Fibroblast of pulmonary artery (primary cell): ENCODE results near the gene CCDC86.

Source experiments
- DNase-seq: peaks from one replicate; pipeline ENCODE4 v3.0.0-alpha.2; 2010; ENCODE audit warnings: low read depth
- H3K4me3 ChIP-seq: replicated peaks from 2 replicates; pipeline ENCODE4 v1.5.1; 2011; ENCODE audit warnings: low read depth, mild to moderate bottlenecking, control low read depth, low read length, moderate library complexity
- TF ChIP-seq, protein P1 (sequence below): IDR thresholded peaks from 2 replicates; pipeline ENCODE4 v1.5.1; 2011; ENCODE audit warnings: mild to moderate bottlenecking, control low read depth, low read length, inconsistent platforms; ENCODE audit errors: missing control alignments

CCDC86 gene

DNA sequence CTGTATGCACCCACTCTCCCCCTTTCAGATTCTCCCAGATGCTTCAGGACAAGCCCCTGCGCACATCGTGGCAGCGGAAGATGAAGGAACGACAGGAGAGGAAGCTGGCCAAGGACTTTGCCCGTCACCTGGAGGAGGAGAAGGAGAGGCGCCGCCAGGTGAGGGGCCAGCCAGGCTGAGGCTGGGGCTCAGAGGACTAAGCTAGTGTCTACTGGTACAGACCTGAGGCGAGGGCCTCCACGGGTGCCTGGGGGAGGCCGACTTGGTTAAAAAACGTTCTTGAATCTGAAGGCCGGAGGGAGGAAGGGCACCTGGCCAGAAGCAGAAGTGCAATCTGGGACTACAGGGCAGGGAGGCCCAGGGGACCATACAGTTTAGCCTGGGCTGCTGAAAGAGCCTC is 6.0 kb downstream of the CCDC86 start:
- TF ChIP-seq, protein P1, sequence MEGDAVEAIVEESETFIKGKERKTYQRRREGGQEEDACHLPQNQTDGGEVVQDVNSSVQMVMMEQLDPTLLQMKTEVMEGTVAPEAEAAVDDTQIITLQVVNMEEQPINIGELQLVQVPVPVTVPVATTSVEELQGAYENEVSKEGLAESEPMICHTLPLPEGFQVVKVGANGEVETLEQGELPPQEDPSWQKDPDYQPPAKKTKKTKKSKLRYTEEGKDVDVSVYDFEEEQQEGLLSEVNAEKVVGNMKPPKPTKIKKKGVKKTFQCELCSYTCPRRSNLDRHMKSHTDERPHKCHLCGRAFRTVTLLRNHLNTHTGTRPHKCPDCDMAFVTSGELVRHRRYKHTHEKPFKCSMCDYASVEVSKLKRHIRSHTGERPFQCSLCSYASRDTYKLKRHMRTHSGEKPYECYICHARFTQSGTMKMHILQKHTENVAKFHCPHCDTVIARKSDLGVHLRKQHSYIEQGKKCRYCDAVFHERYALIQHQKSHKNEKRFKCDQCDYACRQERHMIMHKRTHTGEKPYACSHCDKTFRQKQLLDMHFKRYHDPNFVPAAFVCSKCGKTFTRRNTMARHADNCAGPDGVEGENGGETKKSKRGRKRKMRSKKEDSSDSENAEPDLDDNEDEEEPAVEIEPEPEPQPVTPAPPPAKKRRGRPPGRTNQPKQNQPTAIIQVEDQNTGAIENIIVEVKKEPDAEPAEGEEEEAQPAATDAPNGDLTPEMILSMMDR: no peak
- DNase-seq: no peak
- no peak overlapping the region for H3K4me3 ChIP-seq

DNA sequence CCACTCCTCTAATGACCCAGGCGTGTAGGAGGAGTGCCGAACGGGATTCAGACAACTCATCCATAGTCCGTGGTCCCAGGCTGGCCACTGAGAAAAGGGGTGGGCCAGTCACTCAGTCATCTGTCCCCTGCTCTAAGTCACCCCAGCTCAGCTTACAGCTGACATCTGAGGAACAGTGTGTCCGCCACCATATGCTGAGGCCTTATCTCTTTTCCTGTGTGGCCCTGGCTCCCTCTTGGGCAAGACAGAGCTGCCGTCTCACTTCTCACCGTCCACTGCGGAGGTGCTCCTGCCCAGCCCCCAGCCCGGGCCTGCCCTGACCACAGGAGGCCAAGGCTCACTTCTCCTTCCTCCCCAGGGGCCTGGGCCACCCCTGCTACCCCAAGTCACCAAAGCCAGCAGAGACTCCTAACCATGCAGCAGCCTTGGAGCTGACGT is 6.8 kb downstream of the CCDC86 start:
- no peak overlapping the region for H3K4me3 ChIP-seq
- DNase-seq: no peak
- TF ChIP-seq, protein P1: no peak

DNA sequence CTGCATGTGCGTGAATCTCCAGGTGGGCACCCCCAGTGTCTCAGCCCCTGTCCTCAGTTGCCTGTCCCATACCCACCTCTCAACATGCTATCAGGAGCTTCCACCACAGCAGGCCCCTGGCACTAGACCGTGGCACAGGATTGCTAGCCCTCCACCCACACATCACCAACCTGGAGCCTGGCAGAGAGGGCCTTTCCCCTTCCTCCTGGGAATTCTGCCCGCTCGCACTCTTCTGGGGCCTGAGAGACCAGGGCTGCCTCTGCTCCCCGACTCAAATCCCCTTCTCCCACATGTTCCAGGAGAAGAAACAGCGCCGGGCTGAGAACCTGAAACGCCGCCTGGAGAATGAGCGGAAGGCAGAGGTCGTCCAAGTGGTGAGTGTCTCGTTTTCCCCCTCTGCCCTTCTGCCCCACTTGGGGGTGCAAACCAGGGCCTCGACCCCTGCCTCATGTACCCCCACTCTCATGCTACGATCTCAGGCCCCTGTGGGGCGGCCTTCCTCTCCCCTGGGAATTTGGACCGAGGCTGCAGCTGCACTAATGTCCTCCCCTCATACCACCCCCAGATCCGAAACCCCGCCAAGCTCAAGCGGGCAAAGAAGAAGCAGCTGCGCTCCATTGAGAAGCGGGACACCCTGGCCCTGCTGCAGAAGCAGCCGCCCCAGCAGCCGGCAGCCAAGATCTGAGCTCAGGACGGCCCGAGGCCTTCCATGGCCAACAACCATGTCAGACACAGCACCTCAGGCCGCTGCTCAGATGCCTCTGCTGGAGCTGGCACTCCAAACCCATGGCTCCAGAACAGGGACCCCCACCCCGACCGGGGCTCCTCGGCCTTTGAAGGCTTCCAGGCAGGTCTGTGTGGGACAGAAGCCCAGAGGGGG is 8.0 kb downstream of the CCDC86 start:
- H3K4me3 ChIP-seq: no peak overlapping the region
- TF ChIP-seq, protein P1: no peak
- no peak for DNase-seq

DNA sequence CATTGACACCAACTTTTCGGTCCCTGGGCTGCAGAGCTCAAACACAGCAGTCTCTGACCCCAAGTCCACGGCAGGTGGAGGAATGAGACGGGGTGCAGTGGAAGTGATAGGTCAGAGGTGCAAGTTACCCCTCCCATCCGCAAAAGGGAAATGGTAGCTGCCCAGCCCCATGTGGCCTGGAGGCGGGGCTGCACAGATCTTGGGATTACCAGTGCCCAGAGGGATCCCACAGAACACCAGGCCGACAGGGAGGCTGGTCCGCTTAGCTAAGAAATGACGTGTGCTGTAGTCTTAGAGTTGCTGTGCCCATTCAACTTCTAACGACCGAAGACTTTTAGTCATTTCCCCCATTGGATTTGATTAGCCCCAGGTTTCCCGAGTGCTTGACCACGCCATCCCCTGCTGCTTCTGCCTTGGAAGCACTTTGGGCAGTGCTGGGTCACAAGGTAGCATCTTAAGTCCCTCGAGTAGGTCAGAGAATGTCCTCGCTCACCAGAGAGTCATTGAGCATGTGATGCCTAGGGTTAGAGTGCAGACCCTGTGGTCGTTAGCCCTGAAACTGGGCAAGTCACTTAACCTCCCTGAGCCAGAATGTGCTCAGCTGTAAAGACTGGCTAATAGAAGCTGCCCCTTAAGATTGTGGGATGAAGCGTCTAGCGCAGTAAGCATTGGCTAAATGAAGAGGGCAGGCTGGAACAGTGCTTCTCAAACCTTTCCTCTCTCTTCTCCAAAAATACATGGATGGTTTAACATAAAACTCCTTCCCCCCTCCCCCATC is 9.6 kb downstream of the CCDC86 start:
- H3K4me3 ChIP-seq: no peak overlapping the region
- DNase-seq: no peak
- TF ChIP-seq, protein P1: no peak

DNA sequence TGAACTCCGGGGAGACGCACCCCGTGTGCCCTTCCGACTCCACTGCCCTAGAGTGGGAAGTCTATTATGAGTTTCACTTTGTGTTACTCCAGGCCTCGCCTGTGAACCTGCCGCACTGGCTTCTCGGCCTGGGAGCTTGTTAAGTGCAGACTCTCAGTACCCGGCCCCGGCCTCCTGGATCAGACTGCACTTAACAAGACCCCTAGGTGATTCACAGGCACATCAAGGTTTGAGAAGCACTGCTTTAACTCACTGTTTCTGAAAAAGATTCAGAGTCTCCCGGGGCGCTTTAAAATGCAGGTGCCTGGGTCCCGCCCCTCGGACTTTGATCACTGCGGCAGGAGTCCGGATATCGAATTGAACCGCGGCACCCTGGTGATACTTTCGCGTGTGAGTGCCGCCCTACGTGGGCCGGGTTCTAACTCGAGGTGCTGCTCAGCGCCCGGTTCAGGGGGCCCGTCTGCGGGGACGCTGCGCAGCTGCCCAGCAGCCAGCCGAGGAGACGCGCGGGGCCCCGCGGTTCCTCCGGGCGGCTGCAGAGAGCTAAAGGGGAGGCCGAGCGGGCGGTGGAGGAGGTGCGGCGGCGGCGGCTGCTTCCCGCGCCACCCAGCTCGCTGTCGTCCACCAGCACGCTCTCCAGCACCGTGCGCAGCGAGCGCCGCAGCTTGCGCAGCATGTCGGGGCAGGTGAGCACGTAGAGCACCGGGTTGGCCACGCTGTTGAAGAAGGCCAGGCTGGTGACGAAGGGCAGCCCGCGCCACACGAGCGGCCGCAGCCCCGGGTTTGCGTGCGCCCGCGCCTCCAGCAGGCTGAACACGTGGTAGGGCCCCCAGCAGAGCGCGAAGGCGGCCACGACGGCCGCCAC is 10.4 kb downstream of the CCDC86 start:
- TF ChIP-seq, protein P1: no peak
- DNase-seq: no peak
- no peak overlapping the region for H3K4me3 ChIP-seq

DNA sequence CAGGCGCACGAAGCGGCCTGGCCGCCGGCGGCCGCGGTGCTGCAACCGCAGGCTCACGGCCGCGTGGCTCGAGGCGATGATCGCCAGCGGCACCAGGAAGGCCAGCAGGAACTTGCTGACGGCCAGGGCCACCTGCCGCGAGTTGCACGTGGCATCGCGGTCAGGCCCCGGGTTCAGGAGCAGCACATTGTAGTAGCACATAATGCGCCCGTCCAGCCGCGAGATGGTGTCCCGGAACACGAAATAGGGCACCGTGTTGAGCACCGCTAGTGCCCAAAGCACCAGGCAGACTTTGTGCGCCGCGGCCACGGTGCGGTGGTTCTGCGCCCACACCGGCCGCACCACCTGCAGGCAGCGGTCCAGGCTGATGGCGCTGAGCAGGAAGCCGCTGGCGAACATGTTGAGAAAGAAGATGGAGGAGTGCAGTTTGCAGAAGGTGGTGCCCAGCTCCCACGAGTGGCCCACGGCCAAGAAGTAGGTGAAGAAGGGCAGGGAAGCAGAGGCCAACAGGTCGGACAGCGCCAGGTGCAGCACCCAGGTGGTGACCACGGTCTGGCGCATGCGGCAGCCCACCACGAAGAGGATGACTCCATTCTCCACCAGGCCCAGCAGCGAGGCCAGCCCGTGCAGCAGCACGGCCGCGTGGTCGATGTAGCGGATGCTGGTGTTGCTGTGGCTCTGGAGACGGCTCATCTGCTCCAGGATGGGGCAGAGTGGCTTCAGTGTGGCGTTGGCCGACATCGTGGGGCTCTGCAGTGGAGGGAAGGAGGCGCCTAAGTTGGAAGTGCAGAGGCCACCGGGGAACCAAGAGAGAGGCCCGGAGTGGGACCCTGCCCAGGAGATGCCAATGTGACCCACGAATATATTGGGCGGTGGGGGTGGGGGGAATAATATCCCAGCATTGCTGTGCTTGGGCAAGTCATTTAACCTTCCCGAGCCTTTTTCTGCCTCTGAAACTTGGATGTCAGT is 11.4 kb downstream of the CCDC86 start:
- TF ChIP-seq, protein P1: no peak
- DNase-seq: no peak
- H3K4me3 ChIP-seq: no peak overlapping the region
